Subcutaneous adipose tissue (tissue), 4 donors: ENCODE measurements around the gene PPP1R13B. TPM values are rescaled to one million over a fixed set of nuclear protein-coding genes. Genes with fewer than 3 reads are reported as not detected.

Experiments
- total RNA-seq, 4 donors: library from RNA; depleted of rRNA; stranded (reverse); fragments of >200 nt; gene quantifications; one replicate each; pipeline ENCODE4 v1.1.0, GENCODE V29; 2016
- TF ChIP-seq, protein P1 (sequence below): fragments of 450-650 bp; IDR thresholded peaks from one replicate; pipeline ENCODE4 v1.5.1; 2016; ENCODE audit warnings: low read depth, mild to moderate bottlenecking, control low read depth, antibody characterized with exemption, moderate library complexity

PPP1R13B gene
- total RNA-seq, 4 donors from 2014 or later = 3.6 to 18.8 (median 8.6) TPM

DNA sequence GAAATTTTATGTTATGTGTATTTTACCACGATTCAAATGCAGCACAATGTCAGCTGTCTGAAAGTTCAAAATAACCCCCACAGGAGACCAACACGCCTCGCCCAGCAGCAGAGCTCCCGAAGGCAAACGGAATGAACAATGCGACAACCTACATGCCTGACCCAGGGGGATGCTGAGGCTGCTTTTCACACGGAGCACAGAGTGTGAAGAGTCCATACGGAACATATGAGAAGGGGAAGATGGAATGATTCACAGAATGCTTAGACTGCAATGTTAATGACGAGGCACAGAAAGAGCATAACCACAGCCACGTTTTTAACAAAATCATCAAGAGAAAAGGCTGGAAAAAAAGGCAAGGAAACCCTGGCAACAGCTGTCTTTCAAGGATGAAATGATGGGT, 109.2 kb downstream of the PPP1R13B start:
- TF ChIP-seq, protein P1, sequence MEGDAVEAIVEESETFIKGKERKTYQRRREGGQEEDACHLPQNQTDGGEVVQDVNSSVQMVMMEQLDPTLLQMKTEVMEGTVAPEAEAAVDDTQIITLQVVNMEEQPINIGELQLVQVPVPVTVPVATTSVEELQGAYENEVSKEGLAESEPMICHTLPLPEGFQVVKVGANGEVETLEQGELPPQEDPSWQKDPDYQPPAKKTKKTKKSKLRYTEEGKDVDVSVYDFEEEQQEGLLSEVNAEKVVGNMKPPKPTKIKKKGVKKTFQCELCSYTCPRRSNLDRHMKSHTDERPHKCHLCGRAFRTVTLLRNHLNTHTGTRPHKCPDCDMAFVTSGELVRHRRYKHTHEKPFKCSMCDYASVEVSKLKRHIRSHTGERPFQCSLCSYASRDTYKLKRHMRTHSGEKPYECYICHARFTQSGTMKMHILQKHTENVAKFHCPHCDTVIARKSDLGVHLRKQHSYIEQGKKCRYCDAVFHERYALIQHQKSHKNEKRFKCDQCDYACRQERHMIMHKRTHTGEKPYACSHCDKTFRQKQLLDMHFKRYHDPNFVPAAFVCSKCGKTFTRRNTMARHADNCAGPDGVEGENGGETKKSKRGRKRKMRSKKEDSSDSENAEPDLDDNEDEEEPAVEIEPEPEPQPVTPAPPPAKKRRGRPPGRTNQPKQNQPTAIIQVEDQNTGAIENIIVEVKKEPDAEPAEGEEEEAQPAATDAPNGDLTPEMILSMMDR = no peak

DNA sequence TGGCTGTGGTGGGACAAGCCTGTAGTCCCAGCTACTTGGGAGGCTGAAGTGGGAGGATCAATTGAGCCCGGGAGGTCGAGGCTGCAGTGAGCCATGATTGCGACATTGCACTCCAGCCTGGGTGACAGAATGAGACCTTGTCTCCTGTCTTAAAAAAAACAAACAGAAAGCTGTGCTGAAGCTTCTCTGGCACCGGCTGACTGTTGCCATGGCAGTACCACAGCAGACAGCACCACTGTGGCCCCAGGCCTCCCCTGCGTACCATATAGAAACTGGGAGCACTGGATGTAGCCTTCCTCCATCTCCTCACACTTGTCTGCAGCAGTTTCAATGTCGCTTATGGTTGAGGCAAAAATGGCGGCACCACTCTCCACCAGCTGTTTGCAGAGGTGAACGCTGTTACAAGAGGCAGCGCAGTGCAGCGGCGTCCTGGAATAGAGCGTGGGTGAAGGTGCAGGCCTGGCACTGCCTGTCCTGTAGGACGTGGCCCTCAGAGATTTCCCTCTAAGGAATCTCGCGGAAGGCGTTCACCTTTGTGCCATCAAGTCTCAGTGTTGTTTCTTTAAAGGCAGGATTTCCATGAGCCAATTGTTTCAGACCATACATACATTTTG, 109.8 kb downstream of the PPP1R13B start:
- TF ChIP-seq, protein P1 = no peak

DNA sequence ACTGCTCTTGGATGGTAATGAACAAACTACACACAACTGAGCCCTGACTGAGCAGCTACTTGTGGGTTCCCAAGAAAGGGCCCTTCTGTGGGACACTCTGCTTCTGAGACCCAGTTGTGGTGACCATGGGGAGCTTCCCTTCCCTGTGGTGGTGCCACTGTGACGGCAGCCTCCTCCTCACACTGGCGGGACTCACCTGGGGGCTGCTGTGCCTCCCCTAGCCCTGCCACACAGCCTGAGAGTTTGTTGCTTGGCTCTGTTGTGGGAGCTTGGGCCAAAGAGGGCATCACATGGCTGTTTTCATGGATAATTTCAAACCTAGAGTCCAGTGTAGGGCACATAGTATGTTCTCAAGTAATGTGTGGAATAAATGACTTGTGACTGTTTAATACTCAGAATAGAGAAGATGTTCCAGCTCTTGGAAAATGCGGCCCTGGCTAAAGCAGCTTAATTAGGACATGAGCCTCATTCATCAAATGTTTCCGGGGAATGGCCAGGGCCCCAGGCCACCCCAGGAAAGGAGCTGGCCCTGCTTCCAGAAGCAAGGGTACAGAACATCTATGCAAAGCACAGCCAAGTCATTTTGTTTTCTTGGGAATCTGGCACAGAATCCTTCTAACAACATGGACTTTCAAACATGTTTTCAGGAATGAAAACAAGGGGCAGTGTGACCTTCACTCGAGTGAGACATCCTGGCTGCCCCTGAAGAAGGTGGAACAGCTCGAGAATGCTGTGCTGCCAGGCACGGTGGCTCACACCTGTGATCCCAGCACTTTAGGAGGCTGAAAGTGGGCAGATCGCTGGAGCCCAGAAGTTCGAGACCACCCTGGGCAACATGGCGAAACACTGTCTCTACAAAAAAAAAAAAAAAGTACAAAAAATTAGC, 110.6 kb downstream of the PPP1R13B start:
- TF ChIP-seq, protein P1 = no peak

DNA sequence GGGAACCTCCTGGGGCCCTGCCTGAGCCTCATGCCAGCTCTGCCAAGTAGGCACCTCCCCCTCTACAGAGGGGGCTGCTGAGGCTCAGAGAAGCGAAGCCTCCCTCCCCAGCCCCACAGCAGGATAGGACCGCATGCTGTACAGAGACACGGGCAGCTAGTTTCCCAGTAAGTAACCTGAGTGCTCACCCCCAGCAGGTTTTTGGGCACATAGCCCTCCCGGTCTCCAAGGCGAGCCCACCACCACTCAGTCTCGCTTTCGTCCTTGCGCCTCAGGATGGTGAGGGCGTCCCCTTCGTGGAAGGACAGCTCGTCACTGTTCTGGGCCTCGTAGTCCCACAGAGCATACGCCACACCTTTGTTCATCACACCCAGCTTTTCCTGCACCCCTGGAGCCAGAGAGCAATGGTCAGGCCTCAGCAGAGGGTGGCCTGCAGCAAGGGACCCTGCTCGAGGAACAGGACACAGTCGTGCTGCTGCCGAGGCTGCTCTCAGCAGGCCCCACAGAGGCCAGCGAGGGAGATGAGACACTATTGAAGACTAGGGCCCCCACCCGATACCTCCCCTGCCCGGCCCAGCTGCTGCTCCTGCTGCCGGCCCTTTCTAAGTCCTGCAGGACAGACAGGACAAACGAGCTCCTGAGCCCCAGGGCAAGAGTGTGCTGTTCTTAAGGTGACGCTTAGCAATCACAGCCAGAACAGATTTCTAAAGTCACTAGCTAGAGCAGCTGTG, 111.4 kb downstream of the PPP1R13B start:
- TF ChIP-seq, protein P1 = no peak

DNA sequence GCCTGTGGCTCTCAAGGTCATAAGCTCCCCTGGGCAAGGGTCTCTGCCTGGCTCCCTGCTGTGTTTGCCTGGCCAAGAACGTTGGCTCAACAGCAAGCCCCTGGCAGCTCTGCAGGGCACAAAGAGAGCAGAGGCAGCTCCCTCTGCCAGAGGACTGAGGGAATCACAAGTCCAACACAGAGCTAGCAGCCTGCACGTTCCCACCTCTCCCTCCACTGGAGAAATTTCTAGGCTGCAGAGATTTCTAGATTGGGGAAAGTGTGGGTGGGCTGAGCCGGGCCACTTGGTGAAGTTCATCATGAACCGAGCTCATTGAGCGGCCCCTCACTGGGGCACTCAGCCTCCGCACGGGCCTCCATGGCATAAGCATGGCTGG, 111.9 kb downstream of the PPP1R13B start:
- TF ChIP-seq, protein P1 = no peak

DNA sequence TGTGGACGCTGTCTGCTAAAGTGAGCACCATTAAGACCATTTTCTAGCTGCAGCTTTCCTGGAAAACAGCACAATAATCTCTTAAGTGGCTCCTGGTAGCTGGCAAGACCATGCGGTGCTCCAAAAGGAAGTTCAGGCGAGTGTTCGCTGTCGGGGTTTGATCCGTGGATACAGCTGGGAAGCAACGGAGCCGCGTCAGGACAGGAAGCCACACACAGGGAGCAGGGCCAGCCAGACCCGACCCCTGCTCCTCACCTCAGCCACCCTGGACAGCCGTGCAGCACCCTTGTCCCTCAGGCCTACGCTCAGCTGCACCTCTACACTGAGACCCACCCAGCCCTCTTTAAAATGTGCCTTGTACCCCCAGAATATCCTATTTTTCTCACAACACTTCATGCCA, 112.4 kb downstream of the PPP1R13B start:
- TF ChIP-seq, protein P1 = no peak
